H1 (cell line): ENCODE results near the gene ASIC1. TPM values are rescaled to one million over a fixed set of nuclear protein-coding genes. Genes with fewer than 3 reads are reported as not detected.
A peak's percentile ranks its signal among the peaks of the same experiment; 100 is the strongest.

Experiments
- ASH2L ChIP-seq: fragments of 200-600, 300-600 bp; sonication (generic); IDR thresholded peaks from one replicate; pipeline ENCODE4 v1.7.1; 2017; ENCODE audit warnings: low read length
- JUN ChIP-seq: IDR thresholded peaks from 2 replicates; pipeline ENCODE4 v1.6.1; 2011; ENCODE audit warnings: low read depth, mild to moderate bottlenecking, improper control_type of control experiment, low read length
- KDM4A ChIP-seq: IDR thresholded peaks from one replicate; pipeline ENCODE4 v1.7.1; 2012; ENCODE audit warnings: low read depth, mild to moderate bottlenecking, moderate library complexity, low read length, inconsistent platforms; ENCODE audit not compliant: severe bottlenecking
- NANOG ChIP-seq: IDR thresholded peaks from 2 replicates; pipeline ENCODE4 v1.6.1; 2011; ENCODE audit warnings: low read length, low read depth, mild to moderate bottlenecking, inconsistent platforms; ENCODE audit not compliant: insufficient read depth, poor library complexity, severe bottlenecking
- SP2 ChIP-seq: IDR thresholded peaks from 2 replicates; pipeline ENCODE4 v1.6.1; 2012; ENCODE audit warnings: mild to moderate bottlenecking, low read length, inconsistent platforms
- polyA plus RNA-seq, 7 experiments: library from polyadenylated mRNA; depleted of rRNA in 3 of 7; stranded (reverse) in 5 of 7; unstranded in 2 of 7; fragments of >200 nt in 5 of 7; fragments of 200-250 nt in 2 of 7; gene quantifications; 1 replicate in 5 of 7; 2 replicates in 1 of 7; 4 replicates in 1 of 7; pipeline versions ENCODE4 v1.2.1 to v1.2.3, GENCODE V29; 2011 to 2013; ENCODE audit warnings: missing spikeins in 2 of 7, mixed read lengths in 2 of 7
- total RNA-seq: library from RNA; stranded (reverse); fragmentation: NEBNext Ultra II Directional; extraction: Animal tissue kit (Norgen Biotek cat#: 25700); gene quantifications from 2 replicates; pipeline ENCODE4 v1.2.1, GENCODE V29; 2021

ASIC1 gene
- total and polyA plus RNA-seq, 2 of the 8 experiments (the other 6 are each of a cell fraction or from before 2014, with no cell fraction given): 2.4 to 4.4 TPM

DNA sequence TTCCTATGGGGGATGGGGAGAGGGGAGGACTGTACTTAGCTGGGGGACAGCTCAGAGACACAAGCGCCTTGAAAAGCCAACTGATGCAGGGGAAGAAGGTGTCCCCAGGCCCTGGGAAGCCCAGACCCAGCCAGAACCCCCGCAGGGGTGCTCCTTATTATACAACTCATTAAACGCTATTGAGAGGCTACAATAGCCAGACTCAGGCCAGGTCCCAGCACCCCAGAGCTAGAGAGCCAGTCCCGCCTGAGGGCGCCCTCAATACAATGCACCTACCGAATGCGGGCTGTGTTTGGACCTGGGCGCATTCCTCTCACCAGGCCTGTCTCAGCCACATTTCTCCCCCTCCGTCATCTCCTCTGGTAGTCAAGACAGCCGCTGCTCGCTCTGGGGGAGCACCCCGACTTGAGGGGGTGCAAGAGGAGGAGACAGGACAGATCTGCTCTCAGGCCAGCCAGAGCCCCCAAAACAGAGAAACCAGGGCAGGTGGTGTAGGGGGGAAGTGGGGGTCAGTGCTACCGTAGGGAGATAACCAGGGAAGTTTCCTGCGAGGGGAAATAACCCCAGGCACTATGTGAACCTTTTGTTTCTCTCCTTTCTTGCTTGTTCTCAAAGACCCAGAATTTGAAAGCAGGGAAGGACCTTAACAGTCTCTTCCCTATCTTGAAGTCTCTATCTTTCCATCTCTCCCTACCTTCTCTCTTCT lies 6.1 kb upstream of the ASIC1 start (continued):
- peak; percentile 16 for TF ChIP-seq ASH2L
- peak; percentile 3 for TF ChIP-seq KDM4A
- no peak for TF ChIP-seq JUN
- no peak for TF ChIP-seq SP2
- no peak for TF ChIP-seq NANOG
